ENCODE measurements around the gene ECE2. TPM values are rescaled to one million over a fixed set of nuclear protein-coding genes. Genes with fewer than 3 reads are reported as not detected.

The ECE2 gene
- total and polyA plus RNA-seq, 10 of the 15 experiments (the other 5 are each of a cell fraction or from before 2014, with no cell fraction given) = not detected

DNA sequence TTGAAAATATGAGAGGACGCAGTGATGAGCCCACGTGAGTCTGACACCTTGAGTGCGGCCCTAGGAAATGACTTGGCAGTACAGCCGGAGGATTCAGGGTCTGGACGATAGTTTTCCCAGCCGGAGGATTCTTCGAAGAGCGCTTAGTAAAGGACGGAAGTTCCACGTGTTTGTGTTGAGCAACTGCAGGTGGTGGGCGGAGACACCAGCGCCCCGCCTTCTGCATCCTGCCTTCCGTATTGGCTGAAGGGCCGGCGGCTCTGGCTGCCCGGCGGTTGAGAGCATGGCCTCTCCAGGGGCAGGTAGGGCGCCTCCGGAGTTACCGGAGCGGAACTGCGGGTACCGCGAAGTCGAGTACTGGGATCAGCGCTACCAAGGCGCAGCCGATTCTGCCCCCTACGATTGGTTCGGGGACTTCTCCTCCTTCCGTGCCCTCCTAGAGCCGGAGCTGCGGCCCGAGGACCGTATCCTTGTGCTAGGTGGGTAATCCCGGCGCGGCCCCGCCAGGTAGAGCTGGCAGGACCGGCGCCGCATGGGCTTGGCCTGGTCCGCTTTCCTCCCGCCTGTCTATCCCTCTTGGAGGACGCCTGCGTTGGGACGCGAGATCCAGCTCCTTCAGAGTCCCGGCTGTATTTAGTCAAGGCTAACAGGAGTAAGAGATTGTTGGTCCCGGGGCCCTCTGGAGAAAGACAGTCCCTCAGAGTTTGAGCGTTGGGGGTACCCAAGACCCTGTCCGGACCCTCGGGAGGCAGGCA is 26.2 kb upstream of the ECE2 start, which contains the start of gene EEF1AKMT4:
Gene EEF1AKMT4, plus strand, starts transcription at position 261 of the 755 bp plus-strand sequence. Its CDS starts 23 bp downstream, at position 284.
- ATAC-seq (peak; percentile 96), FAIRE-seq (peak; percentile 95), DNase-seq (ENCODE audit: low read depth, low spot score) (peak; percentile 87)
- in situ Hi-C loops (cut with MboI) (loop anchor here (5.0 kb wide), 1 partner anchor 362 kb away; no protein-coding TSS in a partner anchor), intact Hi-C loops (cut with micrococcal nuclease; ENCODE audit: unreplicated experiment) (loop anchor here (1.0 to 10.0 kb wide), 5 partner anchors 48 to 354 kb away; partner anchors contain the start of genes ABCC5, ABCF3, EIF2B5 and PSMD2)
- WGBS (ENCODE audit: insufficient coverage, insufficient replicate concordance, low lambda C conversion rate, missing lambda C conversion rate) = under 1% methylated on average over 54 of the region's 54 CpGs
- Histone ChIP-seq H3K36me3 (ENCODE audit: control insufficient read depth in 2 of 2, insufficient read depth in 2 of 2, low read length in 1 of 2) (peaks cover 2 to 6% of the 10 kb centered on the region in 2 experiments; a peak in 3 of 4 replicates), H3K27me3 (replicated peaks in 1 of 2; ENCODE audit: control insufficient read depth in 2 of 2, insufficient read depth in 2 of 2, low read length in 1 of 2) (no peaks in the 10 kb centered on the region), H3K79me2 (ENCODE audit: control insufficient read depth, insufficient read depth, low read length) (peaks cover 17% of the 10 kb centered on the region), H3K9ac (ENCODE audit: control insufficient read depth, insufficient read depth, low read length) (peak within 1 kb of the TSS; percentile 98), H3K9me3 (replicated peaks; ENCODE audit: control insufficient read depth, insufficient read depth, low read length) (no peaks in the 10 kb centered on the region), H3K27ac (ENCODE audit: control insufficient read depth, insufficient read depth) (peak within 1 kb of the TSS; percentile 91), H2AFZ (ENCODE audit: control insufficient read depth, low read depth, low read length) (peak within 1 kb of the TSS; percentile 99), H3K4me2 (ENCODE audit: control insufficient read depth, insufficient read depth) (peak within 1 kb of the TSS; percentile 100), H3K4me3 (peak within 1 kb of the TSS; percentile 82), H4K20me1 (ENCODE audit: control insufficient read depth, insufficient read depth) (no peaks in the 10 kb centered on the region), H3K4me1 (ENCODE audit: control insufficient read depth, insufficient read depth, low read length) (no peaks in the 10 kb centered on the region)
- ChIA-PET SMC1A (ENCODE audit: uncharacterized antibody, unreplicated experiment) (interaction anchor here (0.6 to 1.2 kb wide), 7 partner anchors 20 to 354 kb away, joined by 3 to 6 read pairs (median 3); partner anchors contain the start of gene VWA5B2), CTCF (interaction anchor here (0.7 to 7.1 kb wide), 21 partner anchors 9 to 669 kb away, joined by 3 to 69 read pairs (median 4); partner anchors contain the start of genes PARL and VWA5B2), RAD21 (ENCODE audit: unreplicated experiment) (interaction anchor here (1.0 to 1.2 kb wide), 5 partner anchors 22 to 365 kb away, joined by 3 to 17 read pairs (median 6); partner anchors contain the start of genes ABCC5, ABCF3 and PARL), POLR2A (no interaction called here)
- TSS peak; percentile 71 for BruUV-seq (replicated peaks)
- TF ChIP-seq CHD4 (IDR thresholded peaks at IDR 0.05) = no peak
- TF ChIP-seq DPF2 (IDR thresholded peaks at IDR 0.05) = peak; percentile 21; the same call in 1 of the 2 replicates
- 0 out of 2 replicates have a peak, but pooled peaks have one; percentile 43 for TF ChIP-seq RUNX3 (IDR thresholded peaks at IDR 0.05; ENCODE audit: low read length)
- TF ChIP-seq HCFC1 (IDR thresholded peaks at IDR 0.05; ENCODE audit: low read length) = peak; percentile 62
- TF ChIP-seq EGR1 (IDR thresholded peaks at IDR 0.05; ENCODE audit: borderline replicate concordance in 1 of 2, low read depth in 2 of 2, low read length in 2 of 2) = no peak
- TF ChIP-seq PAX8 (IDR thresholded peaks at IDR 0.05) = no peak
- no peak for TF ChIP-seq CBFB (IDR thresholded peaks at IDR 0.05; ENCODE audit: low read depth)
- no peak for TF ChIP-seq ASH2L (IDR thresholded peaks at IDR 0.05; ENCODE audit: borderline replicate concordance, low read depth)
- no peak for TF ChIP-seq SMC3 (IDR thresholded peaks at IDR 0.05; ENCODE audit: borderline replicate concordance, low read length)
- peak; percentile 89 for TF ChIP-seq YY1 (IDR thresholded peaks at IDR 0.05; ENCODE audit: low read depth, low read length)
- no peak for TF ChIP-seq KAT2A (conservative IDR thresholded peaks at IDR 0.05; ENCODE audit: control insufficient read depth, low read depth, low read length)
- no peak for TF ChIP-seq CHD1 (IDR thresholded peaks at IDR 0.05; ENCODE audit: low read depth, low read length)
- no peak for TF ChIP-seq RCOR1 (conservative IDR thresholded peaks at IDR 0.05; ENCODE audit: low read depth, low read length)
- no peak for TF ChIP-seq MTA2 (IDR thresholded peaks at IDR 0.05; ENCODE audit: low read depth)
- TF ChIP-seq ATF7 (IDR thresholded peaks at IDR 0.05; ENCODE audit: low read depth) = 0 out of 2 replicates have a peak, but pooled peaks have one; percentile 12
- TF ChIP-seq RAD21 (IDR thresholded peaks at IDR 0.05; ENCODE audit: insufficient read depth, low read depth, low read length) = no peak
- peak; percentile 53 for TF ChIP-seq TAF1 (IDR thresholded peaks at IDR 0.05; ENCODE audit: borderline replicate concordance, low read depth, low read length)
- no peak for TF ChIP-seq RELA (IDR thresholded peaks at IDR 0.05; ENCODE audit: borderline replicate concordance, partially characterized antibody)
- no peak; the same call in none of the 2 replicates for TF ChIP-seq IKZF1 (conservative IDR thresholded peaks at IDR 0.05)
- peak; percentile 63 to 70; a peak in 3 of 4 replicates for TF ChIP-seq BHLHE40 (IDR thresholded peaks at IDR 0.05; ENCODE audit: borderline replicate concordance in 1 of 2, low read depth in 2 of 2, low read length in 1 of 2)
- peak; percentile 97 for TF ChIP-seq SIN3A (IDR thresholded peaks at IDR 0.05; ENCODE audit: low read depth, low read length)
- no peak for TF ChIP-seq TCF12 (IDR thresholded peaks at IDR 0.05; ENCODE audit: low read depth, low read length)
- no peak for TF ChIP-seq TCF7 (IDR thresholded peaks at IDR 0.05; ENCODE audit: borderline replicate concordance)
- no peak for TF ChIP-seq EZH2 (IDR thresholded peaks at IDR 0.05; ENCODE audit: borderline replicate concordance, control insufficient read depth, low read depth, low read length)
- TF ChIP-seq NFYB (IDR thresholded peaks at IDR 0.05; ENCODE audit: insufficient read depth, low read depth, low read length) = peak; percentile 59; the same call in 1 of the 2 replicates
- 0 out of 2 replicates have a peak, but pooled peaks have one; percentile 17 for TF ChIP-seq CHD2 (IDR thresholded peaks at IDR 0.05; ENCODE audit: borderline replicate concordance, low read depth, low read length)
- no peak for TF ChIP-seq IRF4 (IDR thresholded peaks at IDR 0.05; ENCODE audit: low read depth, low read length)
- no peak for TF ChIP-seq KDM1A (IDR thresholded peaks at IDR 0.05; ENCODE audit: borderline replicate concordance)
